Renal pelvis (tissue), 4 donors: ENCODE measurements around the gene CIDEC. TPM values are rescaled to one million over a fixed set of nuclear protein-coding genes. Genes with fewer than 3 reads are reported as not detected.
"Not testable (repeated sequence)": the region's sequence is repeated elsewhere in the genome, so short reads cannot be mapped to it uniquely, and the experiment has no call there.

Source experiments
- DNase-seq: peaks from one replicate; pipeline ENCODE4 v3.0.0-alpha.2; 2013
- polyA plus RNA-seq, 3 donors: library from polyadenylated mRNA; unstranded; fragments of 120-200 nt; gene quantifications; one replicate each; pipeline ENCODE4 v1.2.1, GENCODE V29; 2013; ENCODE audit not compliant: insufficient read length in 3 of 3

The CIDEC gene
- polyA plus RNA-seq, 3 donors: 0.19 TPM; not detected in 2

- DNase-seq: no peak
Measured at GRCh38 chr3:9878700-9879099, 1.4 kb downstream of the CIDEC start.

GRCh38 chr3:9876991-9877390, 3.1 kb downstream of the CIDEC start:
- DNase-seq: no peak

GRCh38 chr3:9876255-9876654, 3.8 kb downstream of the CIDEC start:
- not testable (repeated sequence) for DNase-seq

- DNase-seq: no peak
Measured at GRCh38 chr3:9875448-9875847, 4.6 kb downstream of the CIDEC start.

- not testable (repeated sequence) for DNase-seq
Measured at GRCh38 chr3:9872067-9872466, 8.0 kb downstream of the CIDEC start.

GRCh38 chr3:9870978-9871377, 9.1 kb downstream of the CIDEC start:
- no peak for DNase-seq

GRCh38 chr3:9869955-9870354, 10.1 kb downstream of the CIDEC start:
- no peak for DNase-seq

GRCh38 chr3:9867106-9867505, 12.9 kb downstream of the CIDEC start:
- no peak for DNase-seq

- DNase-seq: no peak
Measured at GRCh38 chr3:9866639-9867038, 13.4 kb downstream of the CIDEC start.

- not testable (repeated sequence) for DNase-seq
Measured at GRCh38 chr3:9865125-9865637, 14.9 kb downstream of the CIDEC start.

- peak; percentile 63 for DNase-seq
Measured at GRCh38 chr3:9864200-9864927, 15.7 kb downstream of the CIDEC start.

GRCh38 chr3:9863058-9863772, 16.8 kb downstream of the CIDEC start:
- DNase-seq: no peak

- peak; percentile 24 for DNase-seq
Measured at GRCh38 chr3:9862391-9863057, 17.5 kb downstream of the CIDEC start.

- no peak for DNase-seq
Measured at GRCh38 chr3:9861626-9862130, 18.4 kb downstream of the CIDEC start.

- DNase-seq: no peak
Measured at GRCh38 chr3:9861201-9861600, 18.9 kb downstream of the CIDEC start.

- DNase-seq: no peak
Measured at GRCh38 chr3:9859530-9860025, 20.5 kb downstream of the CIDEC start.

GRCh38 chr3:9855594-9855993, 24.5 kb downstream of the CIDEC start:
- DNase-seq: no peak

GRCh38 chr3:9854291-9854940, 25.6 kb downstream of the CIDEC start:
- not testable (repeated sequence) for DNase-seq

GRCh38 chr3:9852528-9852927, 27.5 kb downstream of the CIDEC start:
- DNase-seq: no peak

- not testable (repeated sequence) for DNase-seq
Measured at GRCh38 chr3:9851926-9852325, 28.1 kb downstream of the CIDEC start.

GRCh38 chr3:9851383-9851782, 28.7 kb downstream of the CIDEC start:
- DNase-seq: not testable (repeated sequence)

- not testable (repeated sequence) for DNase-seq
Measured at GRCh38 chr3:9848860-9849259, 31.2 kb downstream of the CIDEC start.
